HG03139 (cell line): ENCODE results near the gene BRI3.

ENCODE experiments used
- ATAC-seq: cut with Tn5 transposase; IDR thresholded peaks from one replicate; pipeline ENCODE4 v1.9.1; 2021; ENCODE audit not compliant: unreplicated experiment

The BRI3 gene

GRCh38 chr7:98280791-98281756, at the start of gene BRI3:
BRI3 (plus strand) TSS chr7:98281686; CDS start chr7:98281796, 110 bp downstream.
- peak; percentile 73 for ATAC-seq

- ATAC-seq: no peak
These were observed 49.3 kb upstream of the BRI3 start for GRCh38 chr7:98232263-98232585.

- no peak for ATAC-seq
These were observed 48.7 kb upstream of the BRI3 start for GRCh38 chr7:98232799-98233198.

GRCh38 chr7:98233219-98234070, 48.0 kb upstream of the BRI3 start:
- no peak for ATAC-seq

GRCh38 chr7:98234429-98235147, 46.9 kb upstream of the BRI3 start:
- no peak for ATAC-seq

GRCh38 chr7:98235901-98236300, 45.6 kb upstream of the BRI3 start:
- ATAC-seq: no peak

- no peak for ATAC-seq
These were observed 44.9 kb upstream of the BRI3 start for GRCh38 chr7:98236355-98237185.

GRCh38 chr7:98238076-98238475, 43.4 kb upstream of the BRI3 start:
- no peak for ATAC-seq

GRCh38 chr7:98238976-98239375, 42.5 kb upstream of the BRI3 start:
- ATAC-seq: no peak

- ATAC-seq: no peak
These were observed 40.4 kb upstream of the BRI3 start for GRCh38 chr7:98240961-98241673.

GRCh38 chr7:98241674-98242241, 39.7 kb upstream of the BRI3 start:
- ATAC-seq: no peak

- no peak for ATAC-seq
These were observed 39.1 kb upstream of the BRI3 start for GRCh38 chr7:98242342-98242741.

- no peak for ATAC-seq
These were observed 38.6 kb upstream of the BRI3 start for GRCh38 chr7:98242934-98243333.

GRCh38 chr7:98244871-98245270, 36.6 kb upstream of the BRI3 start:
- ATAC-seq: no peak

- no peak for ATAC-seq
These were observed 33.3 kb upstream of the BRI3 start for GRCh38 chr7:98248156-98248555.

GRCh38 chr7:98249106-98249505, 32.4 kb upstream of the BRI3 start:
- no peak for ATAC-seq

- ATAC-seq: no peak
These were observed 30.7 kb upstream of the BRI3 start for GRCh38 chr7:98250789-98251188.

GRCh38 chr7:98251231-98251600, 30.3 kb upstream of the BRI3 start:
- peak; percentile 20 for ATAC-seq

GRCh38 chr7:98251601-98252424, 29.7 kb upstream of the BRI3 start, which contains the start of gene TECPR1:
TECPR1 (minus strand) TSS chr7:98252232; CDS start chr7:98246146, 6,086 bp downstream.
- peak; percentile 94 for ATAC-seq
